Superior temporal gyrus (tissue), 1 donor: ENCODE measurements around the gene SH3BP1.
"Not testable (repeated sequence)": the region's sequence is repeated elsewhere in the genome, so short reads cannot be mapped to it uniquely, and the experiment has no call there.

Experiments
- DNase-seq: peaks from one replicate; pipeline ENCODE4 v3.0.0-alpha.2; 2016; ENCODE audit errors: extremely low spot score

The SH3BP1 gene, protein sequence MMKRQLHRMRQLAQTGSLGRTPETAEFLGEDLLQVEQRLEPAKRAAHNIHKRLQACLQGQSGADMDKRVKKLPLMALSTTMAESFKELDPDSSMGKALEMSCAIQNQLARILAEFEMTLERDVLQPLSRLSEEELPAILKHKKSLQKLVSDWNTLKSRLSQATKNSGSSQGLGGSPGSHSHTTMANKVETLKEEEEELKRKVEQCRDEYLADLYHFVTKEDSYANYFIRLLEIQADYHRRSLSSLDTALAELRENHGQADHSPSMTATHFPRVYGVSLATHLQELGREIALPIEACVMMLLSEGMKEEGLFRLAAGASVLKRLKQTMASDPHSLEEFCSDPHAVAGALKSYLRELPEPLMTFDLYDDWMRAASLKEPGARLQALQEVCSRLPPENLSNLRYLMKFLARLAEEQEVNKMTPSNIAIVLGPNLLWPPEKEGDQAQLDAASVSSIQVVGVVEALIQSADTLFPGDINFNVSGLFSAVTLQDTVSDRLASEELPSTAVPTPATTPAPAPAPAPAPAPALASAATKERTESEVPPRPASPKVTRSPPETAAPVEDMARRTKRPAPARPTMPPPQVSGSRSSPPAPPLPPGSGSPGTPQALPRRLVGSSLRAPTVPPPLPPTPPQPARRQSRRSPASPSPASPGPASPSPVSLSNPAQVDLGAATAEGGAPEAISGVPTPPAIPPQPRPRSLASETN

DNA sequence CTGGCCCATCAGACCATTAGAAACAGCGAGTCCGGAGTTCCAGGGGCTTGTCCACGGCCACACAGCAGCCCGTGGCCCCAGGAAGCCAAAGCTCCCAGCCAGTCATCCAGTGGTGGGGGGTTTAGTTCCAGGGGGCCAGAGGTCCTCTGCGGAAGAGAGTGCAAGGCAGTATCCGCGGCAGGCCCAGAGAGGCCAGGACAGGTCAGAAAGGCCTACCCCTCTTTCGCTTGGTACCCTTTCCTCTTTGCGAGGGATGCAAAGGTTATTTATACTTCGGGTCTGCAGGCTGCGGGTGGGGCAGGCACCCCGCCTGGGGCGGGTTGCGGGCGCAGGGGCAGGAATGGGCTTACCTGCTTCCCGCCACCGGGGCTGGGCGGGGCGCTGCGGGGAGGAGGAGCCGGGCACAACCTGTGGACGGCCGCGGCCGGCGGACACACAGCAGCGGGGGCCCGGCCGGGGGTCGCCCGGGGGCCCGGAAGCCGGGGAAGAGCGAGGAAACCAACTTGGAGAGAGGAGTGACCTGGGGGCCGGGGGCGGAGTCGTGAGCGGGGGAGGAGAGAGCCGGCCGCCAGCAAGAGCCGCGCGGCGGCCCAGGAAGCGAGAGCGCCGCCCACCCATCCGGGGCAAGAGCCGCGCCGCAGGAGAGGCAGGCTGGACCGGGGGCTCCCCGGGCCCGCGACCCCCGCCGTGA is at the start of gene SH3BP1:
SH3BP1 (plus strand) TSS at position 600 of the 691 bp plus-strand sequence. CDS start 119 bp downstream, outside the sequence.
- no peak for DNase-seq

- DNase-seq: not testable (repeated sequence)
Measured at GRCh38 chr22:37591081-37591480, 48.4 kb upstream of the SH3BP1 start.

DNA sequence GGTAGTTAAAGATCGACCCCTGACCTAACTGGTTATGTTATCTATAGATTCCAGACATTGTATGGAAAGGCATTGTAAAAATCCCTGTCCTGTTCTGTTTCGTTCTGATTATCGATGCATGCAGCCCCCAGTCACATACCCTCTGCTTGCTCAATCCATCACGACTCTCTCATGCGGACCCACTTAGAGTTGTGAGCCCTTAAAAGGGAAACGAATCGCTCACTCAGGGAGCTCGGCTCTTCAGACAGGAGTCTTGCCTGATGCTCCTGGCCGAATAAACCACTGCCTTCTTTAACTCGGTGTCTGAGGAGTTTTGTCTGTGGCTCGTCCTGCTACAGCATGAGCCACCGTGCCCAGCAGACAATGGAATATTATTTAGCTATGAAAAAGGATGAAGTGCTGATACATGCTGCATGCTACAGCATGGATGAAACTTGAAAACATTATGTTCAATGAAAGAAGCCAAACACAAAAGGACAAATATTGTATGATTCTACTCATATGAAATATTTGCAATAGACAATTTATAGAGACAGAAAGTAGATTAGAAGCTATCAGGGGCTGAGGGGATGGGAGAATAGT is 47.6 kb upstream of the SH3BP1 start:
- DNase-seq: no peak

DNA sequence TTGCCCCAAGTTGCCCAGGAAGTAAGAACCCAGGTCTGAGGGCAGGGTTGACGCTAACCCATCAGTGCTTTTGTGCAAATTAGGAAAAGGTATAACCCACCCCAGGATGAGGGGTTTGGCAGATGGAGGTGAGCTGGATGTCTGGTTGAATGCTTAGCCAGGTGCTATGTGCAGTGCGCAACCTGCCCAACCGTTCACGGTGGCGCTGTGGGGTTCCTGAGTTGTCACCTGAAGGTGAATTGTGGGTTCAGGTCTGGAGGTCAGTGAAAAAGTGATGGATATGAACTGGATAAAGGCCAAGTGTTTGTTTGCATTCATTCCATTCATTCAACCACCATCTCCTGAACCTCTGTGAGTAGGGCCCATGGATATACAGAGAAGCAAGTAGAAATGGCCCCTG is 45.2 kb upstream of the SH3BP1 start:
- DNase-seq: no peak

GRCh38 chr22:37599153-37599552 is 40.3 kb upstream of the SH3BP1 start:
- no peak for DNase-seq

- no peak for DNase-seq
Measured at GRCh38 chr22:37601203-37601539, 38.3 kb upstream of the SH3BP1 start.

- no peak for DNase-seq
Measured at GRCh38 chr22:37601540-37602442, 37.7 kb upstream of the SH3BP1 start.

GRCh38 chr22:37602546-37603277 is 36.8 kb upstream of the SH3BP1 start:
- DNase-seq: not testable (repeated sequence)

DNA sequence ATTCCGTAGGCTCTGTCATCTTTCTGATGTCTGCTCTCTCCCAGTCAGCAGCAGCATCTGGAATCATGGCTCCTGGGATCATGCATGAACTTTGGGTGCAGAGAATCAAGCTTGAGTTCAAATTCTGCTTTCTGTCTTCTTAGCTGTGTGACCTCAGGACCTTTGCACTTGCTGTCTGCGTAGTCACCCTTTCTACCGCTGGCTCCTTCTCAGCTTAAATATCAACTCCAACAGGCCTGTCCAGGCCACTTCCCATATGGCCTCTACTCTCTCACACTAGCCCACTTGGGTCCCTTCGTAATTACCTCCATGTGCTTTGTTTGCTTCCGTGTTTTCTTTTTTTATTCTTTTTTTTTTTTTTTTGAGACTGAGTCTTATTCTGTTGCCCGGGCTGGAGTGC is 35.4 kb upstream of the SH3BP1 start:
- no peak for DNase-seq

DNA sequence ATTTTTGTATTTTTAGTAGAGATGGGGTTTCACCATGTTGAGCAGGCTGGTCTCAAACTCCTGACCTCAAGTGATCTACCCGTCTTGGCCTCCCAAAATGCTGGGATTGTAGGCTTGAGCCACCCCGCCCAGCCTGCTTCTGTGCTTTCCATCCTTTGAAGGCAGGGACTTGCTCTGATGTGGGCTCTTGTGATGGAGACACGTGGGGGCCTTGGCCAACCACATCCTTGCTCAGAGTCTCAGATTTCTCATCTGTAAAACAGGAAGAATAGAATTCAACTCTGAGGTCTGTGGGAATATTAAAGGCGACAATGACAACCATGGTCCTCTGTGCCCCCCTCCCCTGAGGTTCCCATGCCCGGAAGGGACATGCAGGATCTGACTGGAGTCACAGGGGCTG is 34.6 kb upstream of the SH3BP1 start:
- DNase-seq: no peak

GRCh38 chr22:37607010-37607934 is 32.2 kb upstream of the SH3BP1 start:
- peak; percentile 82 for DNase-seq

- DNase-seq: no peak
Measured at GRCh38 chr22:37607935-37608476, 31.5 kb upstream of the SH3BP1 start.

DNA sequence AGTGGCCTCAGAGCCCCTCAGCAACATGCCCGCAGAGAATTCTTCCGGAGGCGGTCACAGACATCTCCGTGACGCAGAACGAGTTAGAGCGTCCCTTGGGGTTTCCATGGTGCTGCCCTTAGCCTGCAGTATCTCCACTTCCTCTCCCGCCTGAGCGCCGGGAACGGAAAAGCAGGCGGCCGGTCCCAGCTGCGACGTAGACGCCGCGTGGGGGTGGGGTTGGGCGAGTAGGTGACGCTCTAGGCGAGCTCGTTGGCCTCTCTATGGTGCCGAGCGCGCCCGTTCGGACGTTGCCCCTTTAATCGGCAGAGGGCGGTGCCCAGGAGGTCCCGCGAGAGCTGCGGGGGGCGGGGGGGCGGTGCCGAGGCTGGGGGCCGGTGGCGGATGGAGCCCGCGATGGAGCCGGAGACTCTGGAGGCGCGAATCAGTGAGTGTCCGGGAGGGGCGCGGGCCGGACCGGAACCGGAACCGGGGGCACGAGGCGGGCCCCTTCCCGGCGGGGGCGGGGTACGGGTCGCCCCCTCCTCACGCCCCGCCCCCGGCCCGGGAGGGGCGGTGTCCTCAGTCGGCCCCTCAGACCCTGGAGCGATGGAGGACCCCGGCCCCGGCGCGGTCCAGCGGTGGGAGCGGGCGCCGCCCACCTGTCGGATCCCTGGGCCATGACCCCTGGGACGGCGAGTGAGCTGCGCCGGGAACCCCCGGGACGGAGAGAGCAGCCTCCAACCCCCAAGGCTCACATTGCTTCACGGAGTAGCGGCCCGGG is 30.8 kb upstream of the SH3BP1 start, which contains the start of gene GGA1:
GGA1 (plus strand) TSS at position 358 of the 763 bp plus-strand sequence; CDS start at position 385, 27 bp downstream.
- DNase-seq: peak; percentile 99

DNA sequence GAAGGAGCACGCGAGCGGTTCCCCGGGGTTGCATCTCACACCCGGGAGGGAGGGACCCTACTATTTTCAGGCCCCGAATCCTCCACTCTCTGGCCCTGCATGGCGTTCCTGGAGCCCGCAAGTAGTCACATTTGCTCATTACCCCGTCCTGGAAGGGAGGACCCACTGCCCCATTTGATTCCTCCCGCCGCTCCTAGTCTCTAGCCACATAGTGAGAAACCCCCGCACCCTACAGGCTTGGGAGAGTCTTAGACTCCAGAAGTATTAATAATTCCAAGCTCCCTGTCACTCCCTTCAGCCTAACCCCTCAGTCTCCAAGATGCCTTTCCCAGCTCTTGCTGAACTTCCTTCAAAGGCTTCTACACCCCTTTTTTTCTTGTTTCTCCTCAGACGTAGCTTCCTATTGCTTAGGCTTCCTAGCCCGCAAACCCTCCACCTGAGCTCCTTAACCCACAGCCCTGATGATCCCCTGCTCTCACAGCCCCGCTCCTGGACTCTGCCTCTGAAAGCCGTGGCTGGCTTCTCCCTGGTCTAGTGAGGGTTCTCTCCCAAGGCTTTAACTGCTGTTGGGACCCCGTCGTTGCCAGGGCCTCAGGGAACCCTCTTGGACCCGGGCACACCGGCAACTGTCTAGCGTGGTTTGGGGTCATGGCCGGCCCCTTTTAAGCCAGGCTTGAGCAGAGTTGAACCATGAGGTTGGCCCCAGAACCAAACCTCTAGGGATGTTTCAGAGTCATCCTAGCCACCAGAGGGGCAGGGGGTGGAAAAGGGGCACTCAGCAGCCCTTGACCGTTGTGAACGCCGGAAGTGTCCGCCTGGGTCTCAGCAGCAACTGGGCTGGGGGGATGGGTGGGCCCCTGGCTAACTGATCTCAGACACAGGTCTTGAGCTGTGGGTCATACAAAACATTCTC is 30.0 kb upstream of the SH3BP1 start:
- peak; percentile 22 for DNase-seq

DNA sequence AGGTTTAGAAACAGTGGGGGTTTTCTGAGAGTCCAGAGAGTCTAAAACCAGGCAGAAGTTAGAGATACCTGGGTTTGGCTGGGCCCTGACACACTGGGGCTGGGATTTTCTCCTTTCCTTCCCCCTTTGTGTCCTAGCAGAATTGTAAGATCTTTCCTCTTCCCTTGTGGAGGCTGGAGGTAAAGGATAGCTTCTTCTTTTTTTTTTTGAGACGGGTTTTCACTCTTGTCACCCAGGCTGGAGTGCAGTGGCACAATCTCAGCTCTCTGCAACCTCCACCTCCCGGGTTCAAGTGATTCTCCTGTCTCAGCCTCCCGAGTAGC is 29.4 kb upstream of the SH3BP1 start:
- not testable (repeated sequence) for DNase-seq

GRCh38 chr22:37610480-37611129 is 28.9 kb upstream of the SH3BP1 start:
- DNase-seq: no peak

- DNase-seq: no peak
Measured at GRCh38 chr22:37611207-37611606, 28.3 kb upstream of the SH3BP1 start.
